ENCODE data around the gene MYOCD. TPM values are rescaled to one million over a fixed set of nuclear protein-coding genes. Genes with fewer than 3 reads are reported as not detected.

MYOCD gene
- total and polyA plus RNA-seq, 2 of the 13 experiments (the other 11 are each of a cell fraction or from before 2014, with no cell fraction given): not detected

DNA sequence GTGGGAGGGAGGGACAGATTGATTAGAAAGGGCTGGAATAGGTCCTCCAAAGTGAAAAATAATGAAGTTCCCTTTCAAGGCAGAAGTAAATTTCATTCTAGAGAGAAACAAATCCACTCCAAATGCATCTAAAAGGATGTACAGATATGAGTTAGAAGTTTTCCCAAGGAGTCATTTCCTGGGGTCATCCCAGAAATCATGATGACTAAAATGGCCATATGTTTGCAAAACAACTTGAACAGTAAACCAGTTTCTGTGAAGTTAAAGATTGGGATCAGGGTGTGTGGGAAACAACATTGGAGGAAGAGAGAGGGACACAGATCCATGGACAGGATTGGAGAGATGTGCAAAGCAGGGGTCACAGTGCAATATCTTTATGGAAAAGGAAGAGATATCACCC is 91.1 kb downstream of the MYOCD start (continued):
- no peak for TF ChIP-seq ZNF484 (CRISPR knock-in tag; IDR thresholded peaks at IDR 0.05; ENCODE audit: borderline replicate concordance, low read depth)

DNA sequence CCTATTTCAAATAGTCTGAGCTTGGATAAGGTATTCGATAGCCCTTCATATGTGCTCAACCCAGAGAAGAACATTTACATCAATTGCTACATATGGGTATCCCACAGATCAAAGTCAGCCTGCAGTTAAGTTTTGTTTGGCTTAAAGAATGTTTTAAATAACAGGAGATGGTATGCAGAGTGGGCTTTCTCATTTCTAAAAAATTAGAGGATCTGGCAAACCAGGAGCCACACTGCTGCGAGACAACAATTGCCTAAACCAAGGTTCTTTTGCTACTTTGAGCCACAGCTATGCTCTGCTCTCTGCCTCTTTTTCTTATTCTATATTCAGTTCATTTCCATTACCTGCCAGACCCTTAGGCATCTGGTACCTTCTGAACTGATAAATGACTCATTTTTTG is 93.4 kb downstream of the MYOCD start:
- no peak overlapping the region for H2AFZ ChIP-seq (ENCODE audit: low read length)
- no peaks in the 10 kb centered on the region for H3K36me3 ChIP-seq (replicated peaks in 1 of 2; ENCODE audit: control insufficient read depth in 1 of 2, insufficient read depth in 2 of 2, low read length in 2 of 2)
- H3K27me3 ChIP-seq (ENCODE audit: control insufficient read depth in 1 of 2, insufficient read depth in 2 of 2, low read length in 2 of 2): peaks cover 0 to 7% of the 10 kb centered on the region in 2 experiments; a peak in 1 of 5 replicates
- no peak overlapping the region for H3K4me3 ChIP-seq (replicated peaks in 1 of 3; ENCODE audit: insufficient read depth in 1 of 3, low read depth in 2 of 3, low read length in 3 of 3)
- in situ Hi-C loops (cut with HindIII; ENCODE audit: extremely low pct_ligation_motif_present, low pct_unique_long_range_greater_than_20kb) (no loop called here), intact Hi-C loops (cut with micrococcal nuclease; ENCODE audit: unreplicated experiment) (no loop called here)
- ChIA-PET POLR2A (no interaction called here), CTCF (ENCODE audit: low intra/inter-chr PET ratio, low total read pairs) (no interaction called here)
- no peak for ATAC-seq
- FAIRE-seq: no peak
- H3K4me2 ChIP-seq (ENCODE audit: low read depth, low read length): no peak overlapping the region
- no peaks in the 10 kb centered on the region for H3K9me3 ChIP-seq (ENCODE audit: low read length)
- no peaks in the 10 kb centered on the region for H3K79me2 ChIP-seq (ENCODE audit: insufficient read depth, low read length)
- no peak overlapping the region for H3K27ac ChIP-seq (ENCODE audit: extremely low read length, insufficient read depth, low read length)
- H3K4me1 ChIP-seq (ENCODE audit: insufficient read depth, low read length): no peaks in the 10 kb centered on the region
- TF ChIP-seq ZNF816 (CRISPR knock-in tag; IDR thresholded peaks at IDR 0.05; ENCODE audit: borderline replicate concordance) (no peak), ZFAT (CRISPR knock-in tag; conservative IDR thresholded peaks at IDR 0.05) (no peak), PTBP1 (IDR thresholded peaks at IDR 0.05; ENCODE audit: low read depth, low read length, poor library complexity, severe bottlenecking) (no peak), RFXAP (CRISPR knock-in tag; IDR thresholded peaks at IDR 0.05; ENCODE audit: borderline replicate concordance) (no peak), ZNF446 (CRISPR knock-in tag; IDR thresholded peaks at IDR 0.05) (no peak), HIVEP1 (CRISPR knock-in tag; IDR thresholded peaks at IDR 0.05) (no peak), ZNF557 (CRISPR knock-in tag; IDR thresholded peaks at IDR 0.05) (no peak), ZNF567 (CRISPR knock-in tag; IDR thresholded peaks at IDR 0.05; ENCODE audit: borderline replicate concordance) (no peak), TFDP1 (CRISPR knock-in tag; IDR thresholded peaks at IDR 0.05; ENCODE audit: borderline replicate concordance) (no peak), ZNF251 (CRISPR knock-in tag; IDR thresholded peaks at IDR 0.05) (no peak), ZSCAN9 (CRISPR knock-in tag; IDR thresholded peaks at IDR 0.05; ENCODE audit: borderline replicate concordance) (no peak), ZNF234 (CRISPR knock-in tag; conservative IDR thresholded peaks at IDR 0.05) (no peak), SMC3 (IDR thresholded peaks at IDR 0.05; ENCODE audit: low read length) (no peak), ARID2 (CRISPR knock-in tag; IDR thresholded peaks at IDR 0.05; ENCODE audit: borderline replicate concordance) (no peak), GZF1 (CRISPR knock-in tag; IDR thresholded peaks at IDR 0.05) (no peak), SKI (IDR thresholded peaks at IDR 0.05; ENCODE audit: partially characterized antibody) (no peak)
- TF ChIP-seq, protein P1, sequence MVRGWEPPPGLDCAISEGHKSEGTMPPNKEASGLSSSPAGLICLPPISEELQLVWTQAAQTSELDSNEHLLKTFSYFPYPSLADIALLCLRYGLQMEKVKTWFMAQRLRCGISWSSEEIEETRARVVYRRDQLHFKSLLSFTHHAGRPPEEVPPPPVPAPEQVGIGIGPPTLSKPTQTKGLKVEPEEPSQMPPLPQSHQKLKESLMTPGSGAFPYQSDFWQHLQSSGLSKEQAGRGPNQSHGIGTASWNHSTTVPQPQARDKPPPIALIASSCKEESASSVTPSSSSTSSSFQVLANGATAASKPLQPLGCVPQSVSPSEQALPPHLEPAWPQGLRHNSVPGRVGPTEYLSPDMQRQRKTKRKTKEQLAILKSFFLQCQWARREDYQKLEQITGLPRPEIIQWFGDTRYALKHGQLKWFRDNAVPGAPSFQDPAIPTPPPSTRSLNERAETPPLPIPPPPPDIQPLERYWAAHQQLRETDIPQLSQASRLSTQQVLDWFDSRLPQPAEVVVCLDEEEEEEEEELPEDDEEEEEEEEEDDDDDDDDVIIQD (CRISPR knock-in tag; IDR thresholded peaks at IDR 0.05; ENCODE audit: low read depth): no peak
- TF ChIP-seq, protein P2, sequence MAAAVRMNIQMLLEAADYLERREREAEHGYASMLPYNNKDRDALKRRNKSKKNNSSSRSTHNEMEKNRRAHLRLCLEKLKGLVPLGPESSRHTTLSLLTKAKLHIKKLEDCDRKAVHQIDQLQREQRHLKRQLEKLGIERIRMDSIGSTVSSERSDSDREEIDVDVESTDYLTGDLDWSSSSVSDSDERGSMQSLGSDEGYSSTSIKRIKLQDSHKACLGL (CRISPR knock-in tag; IDR thresholded peaks at IDR 0.05): no peak
- no peaks in the 10 kb centered on the region for H4K20me1 ChIP-seq (ENCODE audit: insufficient read depth, low read length)
- BruUV-seq (replicated peaks): no TSS peak
- H3K9ac ChIP-seq (ENCODE audit: insufficient read depth, low read depth, low read length): no peak overlapping the region
- no peak for DNase-seq (ENCODE audit: low spot score)
- WGBS (ENCODE audit: low lambda C conversion rate): 14% methylated on average over 2 of the region's 2 CpGs

All from HepG2 (cell line).